Measurements from ENCODE around the gene ATP1B1.

- TF ChIP-seq CTCF (IDR thresholded peaks at IDR 0.05) (no peak), POLR2A (IDR thresholded peaks at IDR 0.05) (no peak)
Measured at GRCh38 chr1:169120066-169120465, 13.6 kb downstream of the ATP1B1 start.
